Uterus (tissue), 2 donors: ENCODE data around the gene TANC1.

Source experiments
- CTCF ChIP-seq, 4 experiments: fragments of 200-600 bp in 2 of 4; fragments of 450-650 bp in 2 of 4; sonication (generic) in 2 of 4; IDR thresholded peaks; one replicate each; pipeline ENCODE4 v1.5.1; 2016 to 2019; ENCODE audit warnings: antibody characterized with exemption in 4 of 4, mild to moderate bottlenecking in 2 of 4, moderate library complexity in 1 of 4
- POLR2A ChIP-seq, 2 donors: fragments of 450-650 bp; IDR thresholded peaks; one replicate each; pipeline ENCODE4 v1.6.1; 2016; ENCODE audit warnings: antibody characterized with exemption in 2 of 2, mild to moderate bottlenecking in 1 of 2, moderate library complexity in 1 of 2

- TF ChIP-seq CTCF (IDR thresholded peaks at IDR 0.05) (no peak), POLR2A (IDR thresholded peaks at IDR 0.05) (no peak)
These were observed 24.5 kb upstream of the TANC1 start for GRCh38 chr2:158943973-158944372.
